MG63 (cell line): ENCODE measurements around the gene OR4L1. TPM values are rescaled to one million over a fixed set of nuclear protein-coding genes. Genes with fewer than 3 reads are reported as not detected.
"Not testable (repeated sequence)": the region's sequence is repeated elsewhere in the genome, so short reads cannot be mapped to it uniquely, and the experiment has no call there.

ENCODE experiments used
- DNase-seq: peaks from one replicate; pipeline ENCODE4 v3.0.0-alpha.2; 2020
- H3K27me3 ChIP-seq: fragments of 250-450 bp; sonication (Bioruptor Pico); 2 replicates; pipeline ENCODE4 v1.5.1; 2020; ENCODE audit warnings: mild to moderate bottlenecking, moderate library complexity
- H3K36me3 ChIP-seq: fragments of 250-450 bp; sonication (Bioruptor Pico); 2 replicates; pipeline ENCODE4 v1.5.1; 2020; ENCODE audit warnings: mild to moderate bottlenecking, moderate library complexity
- H3K4me3 ChIP-seq: fragments of 250-450 bp; sonication (Bioruptor Pico); 2 replicates; pipeline ENCODE4 v1.5.1; 2020; ENCODE audit warnings: mild to moderate bottlenecking, moderate library complexity
- H3K9me3 ChIP-seq: fragments of 250-450 bp; sonication (Bioruptor Pico); 2 replicates; pipeline ENCODE4 v1.5.1; 2020; ENCODE audit warnings: mild to moderate bottlenecking, moderate library complexity
- total RNA-seq: library from RNA; depleted of rRNA; stranded (reverse); fragments of >200 nt; shearing (Covaris generic); gene quantifications from 2 replicates; pipeline ENCODE4 v1.2.3, GENCODE V29; 2014; ENCODE audit warnings: low replicate concordance; rRNA removed

Gene OR4L1, protein sequence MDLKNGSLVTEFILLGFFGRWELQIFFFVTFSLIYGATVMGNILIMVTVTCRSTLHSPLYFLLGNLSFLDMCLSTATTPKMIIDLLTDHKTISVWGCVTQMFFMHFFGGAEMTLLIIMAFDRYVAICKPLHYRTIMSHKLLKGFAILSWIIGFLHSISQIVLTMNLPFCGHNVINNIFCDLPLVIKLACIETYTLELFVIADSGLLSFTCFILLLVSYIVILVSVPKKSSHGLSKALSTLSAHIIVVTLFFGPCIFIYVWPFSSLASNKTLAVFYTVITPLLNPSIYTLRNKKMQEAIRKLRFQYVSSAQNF
- not detected in 2 replicates for total RNA-seq

DNA sequence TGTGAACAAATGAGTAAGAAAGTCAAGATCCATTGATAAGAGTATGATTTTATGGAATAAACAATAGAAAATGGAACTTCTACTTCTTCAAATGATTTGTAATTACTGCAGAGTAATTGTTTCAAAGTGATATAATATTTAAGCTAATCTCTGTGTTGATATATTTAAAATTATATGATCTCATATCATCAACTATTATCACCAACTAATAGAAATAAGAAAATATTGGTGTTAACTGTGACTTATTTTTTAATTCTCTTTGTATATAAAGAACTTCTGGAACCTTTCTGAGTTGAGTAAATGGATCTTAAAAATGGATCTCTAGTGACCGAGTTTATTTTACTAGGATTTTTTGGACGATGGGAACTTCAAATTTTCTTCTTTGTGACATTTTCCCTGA lies at the start of gene OR4L1:
Gene OR4L1 (plus strand): TSS at position 301 of the 400 bp plus-strand sequence. CDS start 0 bp downstream, at position 301.
- no peaks in the 10 kb centered on the region for H3K27me3 ChIP-seq
- no peaks in the 10 kb centered on the region for H3K9me3 ChIP-seq
- no peak within 1 kb of the TSS for H3K4me3 ChIP-seq
- no peaks in the 10 kb centered on the region for H3K36me3 ChIP-seq
- DNase-seq, result no peak

DNA sequence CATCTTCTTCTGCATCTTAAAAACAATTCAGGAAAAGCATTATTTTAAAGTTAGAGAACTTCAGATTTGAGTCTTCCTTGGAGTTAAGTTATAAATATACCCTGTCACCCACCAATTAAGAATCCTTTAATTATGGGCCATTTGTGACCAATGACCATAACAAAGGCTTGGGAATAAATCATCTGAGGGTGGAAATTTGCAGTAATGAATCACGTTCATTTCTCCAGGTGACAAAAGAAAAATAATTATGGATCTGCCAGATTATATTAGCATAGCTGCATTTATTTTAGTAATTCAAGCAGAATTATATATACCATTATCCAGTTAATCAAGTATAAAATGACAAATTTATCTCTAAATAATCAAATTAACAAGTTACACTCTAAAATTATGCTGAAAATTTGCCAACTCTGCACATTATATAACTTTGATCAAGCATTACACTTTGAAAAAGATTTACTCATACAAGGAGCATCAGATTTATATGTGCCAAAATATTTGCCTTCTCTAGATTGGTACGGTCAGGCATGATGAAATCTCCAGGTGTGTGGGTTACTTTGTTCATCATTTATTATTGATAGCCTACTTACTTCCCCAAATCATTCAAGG lies 40.5 kb upstream of the OR4L1 start, which contains the start of gene OR4K14:
Gene OR4K14 (minus strand): TSS at position 51 of the 609 bp plus-strand sequence. CDS start 4,114 bp downstream, outside the sequence.
- Histone ChIP-seq H3K36me3 (no peaks in the 10 kb centered on the region), H3K4me3 (no peak within 1 kb of the TSS), H3K9me3 (no peaks in the 10 kb centered on the region), H3K27me3 (no peaks in the 10 kb centered on the region)
- DNase-seq, result no peak

- DNase-seq, result no peak
- H3K27me3 ChIP-seq, result no peaks in the 10 kb centered on the region
- H3K4me3 ChIP-seq, result no peak overlapping the region
- H3K9me3 ChIP-seq, result no peaks in the 10 kb centered on the region
- H3K36me3 ChIP-seq, result no peaks in the 10 kb centered on the region
Observed at GRCh38 chr14:20031058-20031457, 28.8 kb upstream of the OR4L1 start.

DNA sequence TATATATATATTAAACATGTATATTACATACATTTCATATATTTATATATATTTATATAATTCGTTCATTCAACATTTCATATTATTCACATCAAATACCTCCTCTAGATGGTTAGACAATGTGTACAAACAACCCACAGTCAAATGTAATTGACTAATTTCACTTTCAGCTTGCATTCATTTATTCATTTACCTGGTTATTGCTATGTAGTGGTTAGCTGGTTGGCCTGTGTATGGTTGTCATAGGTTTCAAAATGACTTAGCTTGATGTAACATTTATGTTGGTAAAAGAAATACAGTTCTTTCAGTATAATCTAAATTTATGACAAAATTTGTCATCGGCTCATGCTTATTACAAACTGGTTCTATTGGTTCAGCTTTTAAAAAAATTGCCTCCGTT lies 24.4 kb upstream of the OR4L1 start:
- no peaks in the 10 kb centered on the region for H3K36me3 ChIP-seq
- no peaks in the 10 kb centered on the region for H3K27me3 ChIP-seq
- DNase-seq, result no peak
- H3K9me3 ChIP-seq, result no peaks in the 10 kb centered on the region
- no peak overlapping the region for H3K4me3 ChIP-seq

DNA sequence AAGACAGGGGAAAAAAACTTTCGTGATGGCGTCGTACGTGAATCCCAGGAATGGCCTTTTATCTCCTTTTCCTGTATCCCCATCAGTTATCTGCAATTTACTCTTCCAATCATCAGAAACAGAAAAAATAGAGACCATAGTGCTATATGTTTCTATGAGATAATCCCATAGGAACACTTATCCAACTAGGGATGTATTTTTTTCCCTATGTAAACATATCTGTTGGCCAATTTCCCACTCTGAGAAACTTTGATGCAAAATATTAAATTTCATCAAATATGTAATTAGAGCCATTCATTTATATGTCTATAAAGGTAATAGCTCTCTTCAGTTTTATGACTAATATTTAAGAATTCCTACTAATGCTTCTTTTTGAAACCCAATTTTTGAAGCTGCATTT lies 23.9 kb upstream of the OR4L1 start, which contains the start of gene OR4K13:
Gene OR4K13 (minus strand): TSS at position 101 of the 400 bp plus-strand sequence. CDS start 1,280 bp downstream, outside the sequence.
- H3K27me3 ChIP-seq, result no peaks in the 10 kb centered on the region

GRCh38 chr14:20044243-20044642 lies 15.6 kb upstream of the OR4L1 start:
- DNase-seq, result no peak
- Histone ChIP-seq H3K4me3 (no peak overlapping the region), H3K27me3 (no peaks in the 10 kb centered on the region), H3K9me3 (no peaks in the 10 kb centered on the region), H3K36me3 (no peaks in the 10 kb centered on the region)

More for the DNA sequence above, 23.9 kb upstream of the OR4L1 start, which contains the start of gene OR4K13:
- no peak for DNase-seq
- Histone ChIP-seq H3K36me3 (no peaks in the 10 kb centered on the region), H3K9me3 (no peaks in the 10 kb centered on the region), H3K4me3 (no peak within 1 kb of the TSS)

DNA sequence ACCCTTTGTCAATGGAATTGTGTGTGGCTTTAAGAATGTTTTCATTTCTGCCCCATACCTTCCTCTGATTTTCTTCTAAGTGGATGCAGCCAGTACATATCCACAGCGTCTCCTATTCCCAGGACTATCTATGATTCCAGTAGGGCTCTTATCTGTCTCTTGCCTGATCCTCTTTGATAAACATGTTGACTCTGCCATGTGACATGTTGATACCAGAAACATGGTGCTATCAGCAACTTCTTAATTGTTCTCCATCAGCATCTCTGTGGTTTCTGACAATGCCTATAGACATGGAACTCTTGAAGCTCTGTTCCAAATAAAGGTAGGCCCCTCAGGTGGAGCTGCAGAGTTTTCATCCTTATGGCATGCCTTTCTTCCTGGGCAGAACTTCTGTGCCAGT lies 11.6 kb upstream of the OR4L1 start:
- Histone ChIP-seq H3K27me3 (no peaks in the 10 kb centered on the region), H3K36me3 (no peaks in the 10 kb centered on the region), H3K4me3 (no peak overlapping the region), H3K9me3 (no peaks in the 10 kb centered on the region)
- no peak for DNase-seq

GRCh38 chr14:20092050-20092449 lies 32.2 kb downstream of the OR4L1 start:
- DNase-seq, result no peak
- Histone ChIP-seq H3K4me3 (no peak overlapping the region), H3K36me3 (no peaks in the 10 kb centered on the region), H3K9me3 (no peaks in the 10 kb centered on the region), H3K27me3 (no peaks in the 10 kb centered on the region)

DNA sequence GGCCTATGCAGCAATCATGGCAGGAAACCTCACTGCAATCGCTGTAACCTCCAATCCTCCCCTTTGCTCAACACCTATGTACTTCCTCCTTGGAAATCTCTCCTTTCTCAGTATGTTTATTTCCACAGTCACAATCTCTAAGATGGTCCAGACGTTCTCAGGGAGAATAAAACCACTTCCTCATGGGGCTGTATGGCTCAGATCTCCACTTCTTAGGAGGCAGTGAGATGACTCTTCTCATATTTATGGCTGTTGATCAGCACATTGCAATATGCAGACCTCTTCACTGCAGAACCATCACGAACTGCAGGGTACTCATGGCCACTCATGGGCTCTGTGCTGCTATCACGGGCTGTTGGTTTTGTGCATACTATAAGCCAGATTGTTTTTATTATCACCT lies 33.6 kb downstream of the OR4L1 start:
- H3K4me3 ChIP-seq, result no peak overlapping the region
- no peaks in the 10 kb centered on the region for H3K36me3 ChIP-seq
- no peaks in the 10 kb centered on the region for H3K27me3 ChIP-seq
- H3K9me3 ChIP-seq, result no peaks in the 10 kb centered on the region
- no peak for DNase-seq

DNA sequence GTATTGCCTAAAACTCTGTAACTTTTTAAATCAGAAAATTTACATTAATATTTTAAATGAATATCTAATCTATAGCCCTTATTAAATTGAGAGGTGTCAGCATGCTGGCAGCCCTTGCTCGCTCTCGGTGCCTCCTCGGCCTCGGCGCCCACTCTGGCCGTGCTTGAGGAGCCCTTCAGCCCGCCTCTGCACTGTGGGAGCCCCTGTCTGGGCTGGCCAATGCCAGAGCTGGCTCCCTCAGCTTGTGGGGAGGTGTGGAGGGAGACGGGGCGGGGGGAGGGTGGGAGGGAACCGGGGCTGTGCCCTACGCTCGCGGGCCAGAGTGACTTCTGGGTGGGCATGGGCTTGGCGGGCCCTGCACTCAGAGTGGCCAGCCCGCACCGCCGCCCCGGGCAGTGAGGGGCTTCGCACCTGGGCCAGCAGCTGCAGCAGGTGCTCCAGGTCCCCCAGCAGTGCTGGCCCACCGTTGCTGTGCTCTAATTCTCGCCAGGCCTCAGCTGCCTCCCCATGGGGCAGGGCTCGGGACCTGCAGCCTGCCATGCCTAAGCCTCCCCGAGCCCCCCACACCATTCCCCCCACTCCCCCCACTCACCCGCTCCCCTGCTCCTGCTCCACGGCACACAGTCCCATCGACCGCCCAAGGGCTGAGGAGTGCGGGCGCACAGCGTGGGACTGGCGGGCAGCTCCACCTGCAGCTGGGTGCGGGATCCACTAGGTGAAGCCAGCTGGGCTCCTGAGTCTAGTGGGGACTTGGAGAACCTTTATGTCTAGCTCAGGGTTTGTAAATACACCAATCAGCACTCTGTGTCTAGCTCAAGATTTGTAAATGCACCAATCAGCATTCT lies 39.3 kb downstream of the OR4L1 start:
- not testable (repeated sequence) for H3K9me3 ChIP-seq, H3K27me3 ChIP-seq, H3K4me3 ChIP-seq, DNase-seq, H3K36me3 ChIP-seq

DNA sequence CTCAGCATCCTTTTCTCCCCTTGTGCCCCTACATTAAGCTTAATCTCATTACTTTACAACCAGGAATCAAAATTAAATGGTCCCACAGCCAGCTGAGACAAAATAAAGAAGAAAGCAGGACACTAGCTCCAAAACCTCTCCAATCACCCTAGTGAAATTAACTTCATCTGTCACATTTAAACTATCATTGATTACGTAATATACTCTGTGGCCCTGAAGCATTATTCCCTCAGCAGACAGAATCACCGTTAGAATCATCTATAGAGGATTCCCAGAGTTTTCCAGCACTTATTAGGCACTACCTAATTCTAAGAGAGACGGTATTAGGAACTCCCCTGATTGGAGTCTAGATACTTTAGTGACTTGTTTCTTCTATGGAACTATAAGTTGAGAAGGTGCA lies 50.6 kb downstream of the OR4L1 start, which contains the start of gene OR4K17:
Gene OR4K17 (plus strand): TSS at position 302 of the 400 bp plus-strand sequence. CDS start 6,761 bp downstream, outside the sequence.
- DNase-seq, result no peak
- H3K4me3 ChIP-seq, result no peak within 1 kb of the TSS
- no peaks in the 10 kb centered on the region for H3K27me3 ChIP-seq
- no peaks in the 10 kb centered on the region for H3K36me3 ChIP-seq
- H3K9me3 ChIP-seq, result no peaks in the 10 kb centered on the region

Other genes with a start within 250 kb of the OR4L1 start
- gene OR4K2, start 184.9 kb upstream of the OR4L1 start, total RNA-seq, result not detected in 2 replicates
- not detected in 2 replicates for gene OR4K5, start 139.4 kb upstream of the OR4L1 start, total RNA-seq
- gene OR4K1, start 129.1 kb upstream of the OR4L1 start, total RNA-seq, result not detected in 2 replicates
- not detected in 2 replicates for gene OR4K15, start 84.5 kb upstream of the OR4L1 start, total RNA-seq
- not detected in 2 replicates for gene OR4Q2, start 57.9 kb upstream of the OR4L1 start, total RNA-seq
- not detected in 2 replicates for gene OR4K14, start 40.7 kb upstream of the OR4L1 start, total RNA-seq
- not detected in 2 replicates for gene OR4K13, start 24.0 kb upstream of the OR4L1 start, total RNA-seq
- gene OR4K17, start 50.7 kb downstream of the OR4L1 start, total RNA-seq, result not detected in 2 replicates
- gene OR4N5, start 78.8 kb downstream of the OR4L1 start, total RNA-seq, result not detected in 2 replicates
- not detected in 2 replicates for gene OR11G2, start 130.9 kb downstream of the OR4L1 start, total RNA-seq
- not detected in 2 replicates for gene OR11H6, start 163.7 kb downstream of the OR4L1 start, total RNA-seq
- gene OR11H7, start 168.9 kb downstream of the OR4L1 start, total RNA-seq, result not detected in 2 replicates
- not detected in 2 replicates for gene OR11H4, start 179.2 kb downstream of the OR4L1 start, total RNA-seq
- 12.6 and 36.7 TPM in 2 replicates for gene TTC5, start 245.9 kb downstream of the OR4L1 start, total RNA-seq